Mucosa of descending colon (tissue), 3 donors: ENCODE results near the gene EIF2S2. TPM values are rescaled to one million over a fixed set of nuclear protein-coding genes. Genes with fewer than 3 reads are reported as not detected.
"Not testable (repeated sequence)": the region's sequence is repeated elsewhere in the genome, so short reads cannot be mapped to it uniquely, and the experiment has no call there.

Experiments used
- ATAC-seq: fragments of 200-7000 bp; cut with Tn5 transposase; one replicate; pipeline ENCODE4 v1.9.1; 2020; ENCODE audit warnings: mild to moderate bottlenecking, moderate library complexity
- DNase-seq, 3 donors: peaks; one replicate each; pipeline ENCODE4 v3.0.0-alpha.2; 2020
- H3K36me3 ChIP-seq: fragments of 200-600 bp; one replicate; pipeline ENCODE4 v1.8.0; 2021; ENCODE audit warnings: low read depth, mild to moderate bottlenecking
- H3K4me1 ChIP-seq: fragments of 200-600 bp; one replicate; pipeline ENCODE4 v1.8.0; 2021; ENCODE audit warnings: low read depth, mild to moderate bottlenecking
- H3K4me3 ChIP-seq: fragments of 200-600 bp; one replicate; pipeline ENCODE4 v1.8.0; 2021; ENCODE audit warnings: mild to moderate bottlenecking
- H3K9me3 ChIP-seq: fragments of 200-600 bp; one replicate; pipeline ENCODE4 v1.8.0; 2021; ENCODE audit warnings: mild to moderate bottlenecking
- CTCF ChIP-seq: fragments of 200-600 bp; IDR thresholded peaks from one replicate; pipeline ENCODE4 v1.8.0; 2022; ENCODE audit warnings: antibody characterized with exemption, mild to moderate bottlenecking
- intact Hi-C, 2 donors: fragments of 100-400 bp; cut with DNase I in 1 of 2; cut with micrococcal nuclease in 1 of 2; formaldehyde crosslinking; loops; one replicate each; pipeline versions ENCODE4 v1.11.0 to v1.11.1; 2022; cut with DNase I, micrococcal nuclease
- long read RNA-seq, 2 donors: library from polyadenylated mRNA; unstranded; transcript quantifications; one replicate each; pipeline ENCODE4 v2.0.0, GENCODE V29; 2019 to 2021
- total RNA-seq, 3 donors: library from RNA; stranded (reverse); fragmentation: NEBNext Ultra II Directional in 2 of 3; extraction: Animal tissue kit (Norgen Biotek cat#: 25700) in 2 of 3; gene quantifications; one replicate each; pipeline versions ENCODE4 v1.2.1 to v1.2.4, GENCODE V29; 2021 to 2023
- donor health status: DM: no; HTN: no; CAD: no; lungs with moderate emphysema.
- donor health status: DM: no; HTN: no; CAD: no.
- donor health status: DM: no; HTN: yes; CAD: no.

EIF2S2 gene
- 10 to 100 TPM; 26.5 to 51.7 (median 41.0) TPM for total RNA-seq
- long read RNA-seq, donor 1, transcript EIF2S2-201 (9 exons, 2,656 nt), result major isoform, 120 of 171 reads
- long read RNA-seq, donor 1, partial matches to known transcripts, result 36 of 171 reads
- long read RNA-seq, donor 1, other reads (novel, unspliced or antisense), result 15 of 171 reads
- long read RNA-seq, donor 2, transcript EIF2S2-201 (9 exons, 2,656 nt), result major isoform, 16 of 77 reads
- long read RNA-seq, donor 2, partial matches to known transcripts, result 60 of 77 reads
- long read RNA-seq, donor 2, other reads (novel, unspliced or antisense), result 1 of 77 reads

DNA sequence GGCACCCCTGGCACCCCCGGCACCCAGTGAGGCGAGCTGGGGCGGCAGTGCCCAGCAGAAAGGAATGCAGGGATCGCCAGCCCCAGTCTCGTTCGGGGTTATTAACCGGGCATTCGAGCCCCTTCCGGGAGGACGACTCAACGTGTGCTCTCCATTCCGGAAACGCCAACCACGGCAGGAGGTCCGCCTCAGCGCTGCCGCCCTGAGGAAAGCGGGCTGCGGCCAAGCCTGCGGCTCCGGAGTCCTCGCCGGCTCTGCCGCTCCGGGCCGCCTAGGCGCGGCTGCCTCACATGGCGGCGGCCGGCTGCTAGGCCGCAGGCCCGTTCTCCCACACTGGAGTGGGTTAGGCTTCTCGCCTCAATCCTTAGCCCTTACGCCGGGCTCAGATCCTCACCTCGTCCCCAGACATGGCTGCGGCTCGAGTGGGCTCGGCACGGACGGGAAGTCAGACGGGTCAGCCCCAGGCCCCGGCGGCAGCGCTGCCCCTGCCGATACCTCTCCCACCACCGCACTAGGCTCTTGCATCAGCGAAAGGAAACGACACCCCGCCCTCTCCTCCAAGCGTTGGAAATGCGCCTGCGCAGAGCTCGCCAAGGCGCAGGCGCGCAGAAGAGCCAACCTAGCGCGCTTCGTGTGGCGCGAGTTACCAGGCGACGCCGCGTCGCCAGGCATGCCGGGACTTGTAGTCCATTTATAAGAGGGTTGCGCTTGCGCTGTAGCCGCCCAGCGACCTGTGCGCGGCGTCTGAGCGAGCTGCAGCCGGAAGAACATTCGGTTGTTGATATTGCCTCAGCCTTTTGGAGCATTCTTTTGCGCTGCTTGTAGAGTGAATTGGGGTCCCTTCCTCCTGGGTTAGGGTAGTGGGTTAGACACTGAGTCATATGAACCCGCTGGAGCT is at the start of gene EIF2S2:
Gene EIF2S2 (minus strand): TSS at position 542 of the 898 bp plus-strand sequence. CDS start 133 bp downstream, at position 409.
- Histone ChIP-seq H3K9me3 (no peaks in the 10 kb centered on the region), H3K4me1 (peaks cover 37% of the 10 kb centered on the region), H3K4me3 (peak within 1 kb of the TSS; percentile 91), H3K36me3 (no peaks in the 10 kb centered on the region)
- DNase-seq (peak; percentile 97 to 99 (median 97)), ATAC-seq (peak; percentile 96)
- peak; percentile 17 for TF ChIP-seq CTCF
- intact Hi-C loops, result no loop called here

DNA sequence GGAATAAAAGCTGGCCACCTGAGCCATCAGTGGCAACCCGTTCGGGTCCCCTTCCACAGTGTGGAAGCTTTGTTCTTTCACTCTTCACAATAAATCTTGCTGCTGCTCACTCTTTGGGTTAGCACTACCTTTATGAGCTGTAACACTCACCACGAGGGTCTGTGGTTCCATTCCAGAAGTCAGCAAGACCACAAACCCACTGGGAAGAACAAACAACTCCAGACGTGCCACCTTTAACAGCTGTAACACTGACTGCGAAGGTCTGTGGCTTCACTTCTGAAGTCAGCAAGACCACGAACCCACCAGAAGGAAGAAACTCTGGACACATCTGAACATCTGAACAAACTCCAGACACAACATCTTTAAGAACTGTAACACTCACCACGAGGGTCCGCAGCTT is 45.7 kb upstream of the EIF2S2 start:
- ATAC-seq, H3K4me3 ChIP-seq, intact Hi-C loops, H3K9me3 ChIP-seq, H3K4me1 ChIP-seq, H3K36me3 ChIP-seq, DNase-seq: not testable (repeated sequence)

DNA sequence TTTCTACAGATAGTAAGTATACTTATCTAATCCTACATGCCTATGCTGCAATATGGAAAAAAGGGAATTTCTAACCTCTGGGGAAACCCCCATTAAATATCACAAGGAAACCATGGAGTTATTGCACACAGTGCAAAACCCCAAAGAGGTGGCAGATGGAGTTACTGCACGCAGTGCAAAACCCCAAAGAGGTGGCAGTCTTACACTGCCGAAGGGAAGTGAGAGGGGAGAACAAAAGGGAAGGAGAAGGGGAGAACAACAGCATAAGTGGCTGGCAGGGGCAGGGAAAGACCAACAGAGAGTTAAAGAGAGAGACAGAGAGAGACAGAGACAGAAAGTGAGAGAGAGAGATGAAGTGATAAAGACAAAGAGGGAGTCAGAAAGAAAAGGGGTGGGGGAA is 43.8 kb upstream of the EIF2S2 start:
- Histone ChIP-seq H3K9me3 (no peaks in the 10 kb centered on the region), H3K4me1 (no peaks in the 10 kb centered on the region), H3K4me3 (no peak overlapping the region), H3K36me3 (no peaks in the 10 kb centered on the region)
- TF ChIP-seq CTCF, result no peak
- DNase-seq (no peak), ATAC-seq (no peak)
- intact Hi-C loops, result no loop called here

GRCh38 chr20:34153169-34153568 is 41.1 kb upstream of the EIF2S2 start:
- DNase-seq, intact Hi-C loops, H3K4me1 ChIP-seq, H3K36me3 ChIP-seq, ATAC-seq, H3K4me3 ChIP-seq, H3K9me3 ChIP-seq: not testable (repeated sequence)

DNA sequence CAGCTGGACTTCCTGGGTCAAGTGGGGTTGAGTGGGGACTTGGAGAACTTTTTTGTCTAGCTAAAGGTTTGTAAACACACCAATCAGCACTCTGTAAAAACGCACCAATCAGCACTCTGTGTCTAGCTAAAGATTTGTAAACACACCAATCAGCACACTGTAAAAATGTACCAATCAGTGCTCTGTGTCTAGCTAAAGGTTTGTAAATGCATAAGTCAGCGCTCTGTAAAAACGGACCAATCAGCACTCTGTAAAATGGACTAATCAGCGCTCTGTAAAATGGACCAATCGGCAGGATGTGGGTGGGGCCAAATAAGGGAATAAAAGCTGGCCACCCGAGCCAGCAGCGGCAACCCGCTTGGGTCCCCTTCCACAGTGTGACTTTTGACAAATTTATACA is 40.0 kb upstream of the EIF2S2 start:
- H3K4me1 ChIP-seq, ATAC-seq, H3K9me3 ChIP-seq, H3K4me3 ChIP-seq, DNase-seq, H3K36me3 ChIP-seq, intact Hi-C loops: not testable (repeated sequence)

DNA sequence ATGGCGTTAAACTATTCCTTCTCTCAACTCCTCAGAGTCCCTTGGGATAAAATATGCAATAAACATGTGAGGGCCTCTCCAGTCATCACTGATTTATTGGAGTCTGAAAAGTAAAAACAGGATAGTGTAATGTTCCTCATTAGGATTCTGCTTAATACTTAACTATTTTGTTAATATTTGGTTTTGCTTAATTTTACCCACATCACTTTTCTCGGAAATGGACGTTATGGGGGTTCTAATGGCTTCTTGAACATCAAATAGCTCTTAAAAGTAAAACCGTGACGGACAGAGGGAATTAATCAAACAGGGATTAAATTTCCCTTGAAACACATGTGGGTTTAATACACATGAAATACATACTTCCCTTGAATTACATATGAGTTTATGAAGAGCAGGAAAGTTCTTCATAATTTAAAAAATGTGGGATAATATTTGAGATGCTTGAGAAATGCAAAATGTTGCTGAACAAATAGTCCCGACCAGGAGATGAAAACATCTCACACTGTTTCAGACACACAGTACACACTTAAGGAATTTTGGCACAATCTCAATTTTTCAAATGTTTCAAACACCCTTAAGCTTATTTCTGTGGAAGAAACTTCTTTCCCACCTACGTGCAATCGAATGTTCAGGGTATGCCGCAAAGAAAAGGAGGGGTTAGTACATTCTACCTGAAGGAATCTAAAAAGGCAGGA is 38.4 kb upstream of the EIF2S2 start:
- Histone ChIP-seq H3K9me3 (no peaks in the 10 kb centered on the region), H3K4me3 (no peak overlapping the region), H3K4me1 (no peaks in the 10 kb centered on the region), H3K36me3 (no peaks in the 10 kb centered on the region)
- ATAC-seq (no peak), DNase-seq (no peak)
- intact Hi-C loops, result no loop called here
- TF ChIP-seq CTCF, result no peak
